Neuronal stem cell (in vitro differentiated cells): ENCODE data around the gene AGBL4.
A peak's percentile ranks its signal among the peaks of the same experiment; 100 is the strongest.

Experiments
- DNase-seq: peaks from one replicate; pipeline ENCODE4 v3.0.0-alpha.2; 2013; ENCODE audit warnings: low spot score
- H2AFZ ChIP-seq: one replicate; pipeline ENCODE4 v1.6.1; 2013; ENCODE audit warnings: mild to moderate bottlenecking, low read length, inconsistent platforms
- H2AK5ac ChIP-seq: 2 replicates; pipeline ENCODE4 v1.6.1; 2013; ENCODE audit warnings: low read depth, mild to moderate bottlenecking, inconsistent platforms, low read length, moderate library complexity, mixed read lengths
- H2BK120ac ChIP-seq: 2 replicates; pipeline ENCODE4 v1.6.1; 2013; ENCODE audit warnings: low read depth, mild to moderate bottlenecking, inconsistent platforms, low read length, moderate library complexity, mixed read lengths
- H2BK12ac ChIP-seq: one replicate; pipeline ENCODE4 v1.6.1; 2013; ENCODE audit warnings: low read length, inconsistent platforms
- H2BK15ac ChIP-seq: 2 replicates; pipeline ENCODE4 v1.6.1; 2013; ENCODE audit warnings: mild to moderate bottlenecking, low read length, inconsistent platforms, mixed read lengths
- H2BK5ac ChIP-seq: one replicate; pipeline ENCODE4 v1.6.1; 2013; ENCODE audit warnings: inconsistent platforms, mild to moderate bottlenecking, low read length, moderate library complexity
- H3K14ac ChIP-seq: one replicate; pipeline ENCODE4 v1.6.1; 2013; ENCODE audit warnings: low read length, inconsistent platforms
- H3K18ac ChIP-seq: 2 replicates; pipeline ENCODE4 v1.6.1; 2013; ENCODE audit warnings: low read length, inconsistent platforms
- H3K23ac ChIP-seq: 2 replicates; pipeline ENCODE4 v1.6.1; 2013; ENCODE audit warnings: low read depth, mild to moderate bottlenecking, mixed read lengths, low read length, inconsistent platforms; ENCODE audit not compliant: poor library complexity
- H3K27ac ChIP-seq: replicated peaks from 3 replicates; pipeline ENCODE4 v1.5.1; 2013; ENCODE audit warnings: low read length, inconsistent platforms
- H3K27me3 ChIP-seq, 3 experiments: 2 replicates each; pipeline ENCODE4 v1.6.1; 2013; ENCODE audit warnings: low read length in 3 of 3, mild to moderate bottlenecking in 2 of 3, inconsistent platforms in 1 of 3, low read depth in 1 of 3, mixed read lengths in 1 of 3, moderate library complexity in 1 of 3; ENCODE audit not compliant: control insufficient read depth in 3 of 3, insufficient read depth in 3 of 3
- H3K36me3 ChIP-seq, 2 donors: replicated peaks in 1 of 2; 2 replicates each; pipeline ENCODE4 v1.6.1; 2013; ENCODE audit warnings: low read length in 2 of 2; ENCODE audit not compliant: control insufficient read depth in 2 of 2, insufficient read depth in 2 of 2
- H3K4ac ChIP-seq: 2 replicates; pipeline ENCODE4 v1.6.1; 2013; ENCODE audit warnings: inconsistent platforms, mild to moderate bottlenecking, low read length, moderate library complexity
- H3K4me1 ChIP-seq, 2 donors: 1 replicate in 1 of 2; 2 replicates in 1 of 2; pipeline ENCODE4 v1.6.1; 2013; ENCODE audit warnings: low read length in 2 of 2, low read depth in 1 of 2; ENCODE audit not compliant: control insufficient read depth in 2 of 2, insufficient read depth in 1 of 2
- H3K4me2 ChIP-seq: one replicate; pipeline ENCODE4 v1.6.1; 2013; ENCODE audit warnings: mild to moderate bottlenecking, low read length, inconsistent platforms; ENCODE audit not compliant: insufficient read depth, poor library complexity, severe bottlenecking
- H3K4me3 ChIP-seq, 2 donors: 2 replicates each; pipeline ENCODE4 v1.5.1; 2013; ENCODE audit warnings: low read length in 2 of 2, mild to moderate bottlenecking in 2 of 2, inconsistent platforms in 1 of 2, moderate library complexity in 1 of 2
- H3K79me1 ChIP-seq: one replicate; pipeline ENCODE4 v1.6.1; 2013; ENCODE audit warnings: low read depth, mild to moderate bottlenecking, inconsistent platforms, low read length, moderate library complexity
- H3K9ac ChIP-seq: one replicate; pipeline ENCODE4 v1.6.1; 2013; ENCODE audit warnings: mild to moderate bottlenecking, low read depth, low read length, inconsistent platforms; ENCODE audit not compliant: poor library complexity
- H3K9me3 ChIP-seq, 2 donors: replicated peaks in 1 of 2; 2 replicates each; pipeline versions ENCODE3 to v1.6.1; 2013; ENCODE audit warnings: low read length in 2 of 2, mild to moderate bottlenecking in 2 of 2, inconsistent platforms in 1 of 2, low read depth in 1 of 2, mixed read lengths in 1 of 2, moderate library complexity in 1 of 2; ENCODE audit not compliant: control insufficient read depth in 2 of 2, insufficient read depth in 1 of 2
- H4K8ac ChIP-seq: one replicate; pipeline ENCODE4 v1.6.1; 2013; ENCODE audit warnings: low read depth, mild to moderate bottlenecking, inconsistent platforms, low read length, moderate library complexity
- H4K91ac ChIP-seq: one replicate; pipeline ENCODE4 v1.6.1; 2013; ENCODE audit warnings: low read length, low read depth, mild to moderate bottlenecking, inconsistent platforms; ENCODE audit not compliant: poor library complexity
- WGBS, 2 donors: extraction: QIAGEN DNeasy Blood & Tissue Kit; methylation state at CpG; one replicate each; pipeline ENCODE4 v1.1.7; 2013; ENCODE audit warnings: missing lambda C conversion rate in 2 of 2, mixed read lengths in 1 of 2; ENCODE audit not compliant: insufficient read length in 2 of 2, insufficient replicate concordance in 1 of 2; ENCODE audit errors: extremely low coverage in 2 of 2; 5-methylcytosine and 5-hydroxymethylcytosine counted together

The AGBL4 gene

GRCh38 chr1:48530727-48531351 lies 1492.9 kb downstream of the AGBL4 start:
- no peak overlapping the region for H4K8ac ChIP-seq
- no peak overlapping the region for H3K4ac ChIP-seq
- H3K27me3 ChIP-seq: peaks cover 0 to 2% (median 0%) of the 10 kb centered on the region in 3 experiments
- H3K4me1 ChIP-seq: peaks cover 0 to 12% of the 10 kb centered on the region in 2 donors
- H3K9ac ChIP-seq: no peak overlapping the region
- no peaks in the 10 kb centered on the region for H3K36me3 ChIP-seq
- no peak overlapping the region for H2BK120ac ChIP-seq
- H4K91ac ChIP-seq: no peak overlapping the region
- no peak overlapping the region for H2AK5ac ChIP-seq
- H2AFZ ChIP-seq: no peak overlapping the region
- H3K18ac ChIP-seq: no peak overlapping the region
- H3K14ac ChIP-seq: no peak overlapping the region
- WGBS, 2 donors: no CpG with 5 or more reads among the region's 2 CpGs
- DNase-seq: peak; percentile 87
- no peak overlapping the region for H2BK12ac ChIP-seq
- H3K27ac ChIP-seq: no peak overlapping the region
- no peak overlapping the region for H2BK15ac ChIP-seq
- no peak overlapping the region for H3K23ac ChIP-seq
- H3K4me3 ChIP-seq: no peak overlapping the region
- H3K4me2 ChIP-seq: no peak overlapping the region
- H3K79me1 ChIP-seq: no peaks in the 10 kb centered on the region
- H2BK5ac ChIP-seq: no peak overlapping the region
- H3K9me3 ChIP-seq: no peaks in the 10 kb centered on the region

GRCh38 chr1:48527051-48527450 lies 1496.7 kb downstream of the AGBL4 start:
- no peak overlapping the region for H3K4ac ChIP-seq
- no peak overlapping the region for H2BK15ac ChIP-seq
- WGBS, 2 donors: no CpG with 5 or more reads among the region's 5 CpGs
- H3K18ac ChIP-seq: no peak overlapping the region
- no peak overlapping the region for H2BK5ac ChIP-seq
- no peak overlapping the region for H4K91ac ChIP-seq
- H3K9me3 ChIP-seq: no peaks in the 10 kb centered on the region
- no peak overlapping the region for H3K4me3 ChIP-seq
- no peak overlapping the region for H3K23ac ChIP-seq
- no peak for DNase-seq
- H3K4me1 ChIP-seq: peaks cover 0 to 5% of the 10 kb centered on the region in 2 donors
- no peak overlapping the region for H2BK12ac ChIP-seq
- H2BK120ac ChIP-seq: no peak overlapping the region
- H3K4me2 ChIP-seq: no peak overlapping the region
- H3K27me3 ChIP-seq: peaks cover 0 to 3% (median 0%) of the 10 kb centered on the region in 3 experiments
- no peaks in the 10 kb centered on the region for H3K36me3 ChIP-seq
- no peak overlapping the region for H3K9ac ChIP-seq
- no peak overlapping the region for H3K27ac ChIP-seq
- H2AFZ ChIP-seq: no peak overlapping the region
- H4K8ac ChIP-seq: no peak overlapping the region
- no peak overlapping the region for H2AK5ac ChIP-seq
- no peaks in the 10 kb centered on the region for H3K79me1 ChIP-seq
- H3K14ac ChIP-seq: no peak overlapping the region

- Histone ChIP-seq H3K27me3 (peaks cover 0 to 3% (median 0%) of the 10 kb centered on the region in 3 experiments), H3K9me3 (no peaks in the 10 kb centered on the region), H3K9ac (no peak overlapping the region), H3K4me3 (no peak overlapping the region), H3K4me1 (peaks cover 0 to 5% of the 10 kb centered on the region in 2 donors), H2AFZ (no peak overlapping the region), H2BK15ac (no peak overlapping the region), H3K14ac (no peak overlapping the region), H3K18ac (no peak overlapping the region), H3K79me1 (no peaks in the 10 kb centered on the region), H2BK120ac (no peak overlapping the region), H3K23ac (no peak overlapping the region), H3K27ac (no peak overlapping the region), H4K91ac (no peak overlapping the region), H3K4ac (no peak overlapping the region), H3K4me2 (no peak overlapping the region), H2AK5ac (no peak overlapping the region), H2BK5ac (no peak overlapping the region), H3K36me3 (no peaks in the 10 kb centered on the region), H2BK12ac (no peak overlapping the region), H4K8ac (no peak overlapping the region)
- WGBS, 2 donors: no CpG with 5 or more reads among the region's 4 CpGs
- DNase-seq: no peak
Measured at GRCh38 chr1:48526008-48526710, 1497.6 kb downstream of the AGBL4 start.

GRCh38 chr1:48524892-48525467 lies 1498.8 kb downstream of the AGBL4 start:
- Histone ChIP-seq H2BK12ac (no peak overlapping the region), H3K18ac (no peak overlapping the region), H2BK120ac (no peak overlapping the region), H3K79me1 (no peaks in the 10 kb centered on the region), H3K27me3 (peaks cover 0 to 3% (median 0%) of the 10 kb centered on the region in 3 experiments), H4K91ac (no peak overlapping the region), H3K4me1 (peaks cover 0 to 3% of the 10 kb centered on the region in 2 donors), H2AFZ (no peak overlapping the region), H4K8ac (no peak overlapping the region), H3K9ac (no peak overlapping the region), H3K4ac (no peak overlapping the region), H3K36me3 (no peaks in the 10 kb centered on the region), H3K23ac (no peak overlapping the region), H3K27ac (no peak overlapping the region), H3K14ac (no peak overlapping the region), H3K4me3 (no peak overlapping the region), H2BK5ac (no peak overlapping the region), H3K9me3 (no peaks in the 10 kb centered on the region), H2BK15ac (no peak overlapping the region), H2AK5ac (no peak overlapping the region), H3K4me2 (no peak overlapping the region)
- WGBS, 2 donors: no CpG with 5 or more reads among the region's 1 CpG
- DNase-seq: no peak
